SU-DHL-6 (cell line): ENCODE results near the gene AXIN1.

Experiments used
- H2AFZ ChIP-seq: fragments of 200-600 bp; sonication (generic); 2 replicates; pipeline ENCODE4 v1.6.1; 2014; ENCODE audit warnings: low read depth, mild to moderate bottlenecking, moderate library complexity, mixed read lengths, antibody characterized with exemption, low read length; ENCODE audit not compliant: severe bottlenecking
- H3F3A ChIP-seq: fragments of 200-600 bp; shearing (Covaris generic); 2 replicates; pipeline ENCODE4 v1.6.0; 2016; ENCODE audit warnings: antibody characterized with exemption, mild to moderate bottlenecking; ENCODE audit not compliant: insufficient read depth
- H3K27ac ChIP-seq: fragments of 200-600 bp; sonication (generic); 2 replicates; pipeline ENCODE4 v1.5.1; 2016; ENCODE audit warnings: low read depth, mild to moderate bottlenecking, low read length, moderate library complexity, mixed read lengths
- H3K27me3 ChIP-seq: fragments of 200-600 bp; sonication (generic), shearing (Covaris generic); 2 replicates; pipeline ENCODE4 v1.6.0; 2014; ENCODE audit warnings: mild to moderate bottlenecking, low read length
- H3K36me3 ChIP-seq: fragments of 200-600 bp; sonication (generic); 2 replicates; pipeline ENCODE4 v1.6.1; 2014; ENCODE audit warnings: mild to moderate bottlenecking, low read length, mixed read lengths
- H3K4me2 ChIP-seq: fragments of 300-600, 200-600 bp; shearing (Covaris generic), sonication (generic); 2 replicates; pipeline ENCODE4 v1.6.0; 2014; ENCODE audit warnings: low read length, low read depth, mild to moderate bottlenecking; ENCODE audit not compliant: poor library complexity, severe bottlenecking
- H3K4me3 ChIP-seq: fragments of 200-600 bp; sonication (generic); 2 replicates; pipeline ENCODE4 v1.5.1; 2014; ENCODE audit warnings: antibody characterized with exemption, low read length, mild to moderate bottlenecking, mixed read lengths; ENCODE audit not compliant: insufficient read depth, poor library complexity, severe bottlenecking
- H3K79me2 ChIP-seq: fragments of 200-600 bp; sonication (generic); 2 replicates; pipeline ENCODE4 v1.6.1; 2014; ENCODE audit warnings: mild to moderate bottlenecking, low read length, moderate library complexity; ENCODE audit not compliant: insufficient read depth
- H3K9ac ChIP-seq: fragments of 200-600 bp; sonication (generic); 2 replicates; pipeline ENCODE4 v1.7.0; 2014; ENCODE audit warnings: mild to moderate bottlenecking, low read length
- H3K9me2 ChIP-seq: fragments of 200-600 bp; sonication (generic); replicated peaks from 2 replicates; pipeline ENCODE4 v1.6.1; 2014; ENCODE audit warnings: low read length; ENCODE audit not compliant: insufficient read depth
- H3K9me3 ChIP-seq: fragments of 200-600 bp; sonication (generic); 2 replicates; pipeline ENCODE4 v1.6.1; 2014; ENCODE audit warnings: low read length, mixed read lengths; ENCODE audit not compliant: insufficient read depth
- H4K20me1 ChIP-seq: fragments of 200-600 bp; sonication (generic); 2 replicates; pipeline ENCODE4 v1.6.1; 2014; ENCODE audit warnings: low read depth, mild to moderate bottlenecking, antibody characterized with exemption, low read length, moderate library complexity, mixed read lengths
- EZH2phosphoT487 ChIP-seq: fragments of 200-600 bp; sonication (generic), shearing (Covaris generic); conservative IDR thresholded peaks from 2 replicates; pipeline ENCODE4 v1.6.1; 2018; ENCODE audit warnings: mild to moderate bottlenecking, antibody characterized with exemption, low read length, moderate library complexity, mixed read lengths
- TF ChIP-seq, protein P1 (sequence below): fragments of 200-600 bp; sonication (generic); IDR thresholded peaks from one replicate; pipeline ENCODE4 v1.5.1; 2017; ENCODE audit warnings: antibody characterized with exemption, mild to moderate bottlenecking, low read length, moderate library complexity; ENCODE audit not compliant: insufficient read depth, poor library complexity, severe bottlenecking

AXIN1 gene

DNA sequence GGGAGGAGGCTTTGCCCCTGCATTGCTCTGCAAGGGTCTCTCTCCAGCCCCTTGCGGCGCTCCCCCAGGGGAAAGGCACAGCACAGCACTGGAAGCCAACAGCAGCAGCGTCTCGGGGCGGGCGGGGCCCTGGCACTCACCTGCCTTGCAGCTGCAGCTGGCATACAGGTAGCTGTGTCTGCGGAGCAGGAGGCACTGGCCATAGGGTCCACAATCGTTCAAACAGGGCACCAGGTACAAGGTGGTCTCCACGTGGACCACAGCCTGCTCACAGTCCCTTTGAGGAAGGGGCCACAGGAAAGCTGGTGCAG is 22.0 kb upstream of the AXIN1 start:
- Histone ChIP-seq H3K79me2 (peaks cover 3% of the 10 kb centered on the region; the same call in 1 of the 2 replicates), H3K4me3 (no peak overlapping the region), H3K27me3 (no peaks in the 10 kb centered on the region), H4K20me1 (no peaks in the 10 kb centered on the region), H3F3A (0 out of 2 replicates have a peak, but pooled peaks cover 4% of the 10 kb centered on the region), H3K36me3 (no peaks in the 10 kb centered on the region), H3K27ac (no peak overlapping the region), H2AFZ (no peak overlapping the region), H3K9me2 (no peaks in the 10 kb centered on the region), H3K9me3 (no peaks in the 10 kb centered on the region), H3K4me2 (no peak overlapping the region), H3K9ac (no peak overlapping the region)
- no peak for TF ChIP-seq EZH2phosphoT487
- TF ChIP-seq, protein P1, sequence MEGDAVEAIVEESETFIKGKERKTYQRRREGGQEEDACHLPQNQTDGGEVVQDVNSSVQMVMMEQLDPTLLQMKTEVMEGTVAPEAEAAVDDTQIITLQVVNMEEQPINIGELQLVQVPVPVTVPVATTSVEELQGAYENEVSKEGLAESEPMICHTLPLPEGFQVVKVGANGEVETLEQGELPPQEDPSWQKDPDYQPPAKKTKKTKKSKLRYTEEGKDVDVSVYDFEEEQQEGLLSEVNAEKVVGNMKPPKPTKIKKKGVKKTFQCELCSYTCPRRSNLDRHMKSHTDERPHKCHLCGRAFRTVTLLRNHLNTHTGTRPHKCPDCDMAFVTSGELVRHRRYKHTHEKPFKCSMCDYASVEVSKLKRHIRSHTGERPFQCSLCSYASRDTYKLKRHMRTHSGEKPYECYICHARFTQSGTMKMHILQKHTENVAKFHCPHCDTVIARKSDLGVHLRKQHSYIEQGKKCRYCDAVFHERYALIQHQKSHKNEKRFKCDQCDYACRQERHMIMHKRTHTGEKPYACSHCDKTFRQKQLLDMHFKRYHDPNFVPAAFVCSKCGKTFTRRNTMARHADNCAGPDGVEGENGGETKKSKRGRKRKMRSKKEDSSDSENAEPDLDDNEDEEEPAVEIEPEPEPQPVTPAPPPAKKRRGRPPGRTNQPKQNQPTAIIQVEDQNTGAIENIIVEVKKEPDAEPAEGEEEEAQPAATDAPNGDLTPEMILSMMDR = no peak

DNA sequence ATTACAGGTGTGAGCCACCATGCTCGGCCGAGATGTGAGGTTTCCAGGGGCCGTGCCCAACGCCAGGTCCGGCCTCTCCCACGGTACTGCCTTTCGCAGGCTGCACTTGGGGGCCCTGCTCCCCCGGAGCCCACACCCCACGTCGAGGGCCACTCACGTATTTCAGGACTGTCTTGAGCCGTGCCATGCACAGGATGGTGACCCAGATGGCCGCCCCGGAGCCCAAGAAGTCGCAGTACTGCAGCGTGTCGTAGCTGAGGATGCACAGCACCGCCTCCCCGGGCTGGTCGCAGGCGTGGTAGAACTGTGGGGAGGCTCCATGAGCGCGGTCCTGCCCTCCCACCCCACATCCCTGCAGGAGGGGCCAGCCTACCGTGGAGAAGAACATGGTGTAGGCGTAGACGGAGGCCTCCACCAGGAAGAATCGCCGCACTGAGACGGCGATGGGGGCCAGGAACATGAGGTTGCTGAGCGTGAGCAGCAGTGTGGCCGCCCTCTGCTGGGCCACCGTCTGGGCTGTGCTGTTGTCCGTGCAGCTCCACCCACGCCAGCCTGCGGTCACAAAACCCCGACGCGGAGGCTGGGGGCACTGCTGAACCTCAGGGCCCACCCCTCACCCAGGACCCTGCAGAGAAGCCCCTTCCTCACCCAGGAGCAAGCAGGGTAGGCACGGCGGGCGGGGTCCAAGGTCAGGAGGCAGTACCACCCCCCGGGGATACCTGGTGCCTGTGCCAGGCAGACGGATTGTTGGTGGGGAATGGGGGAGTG is 21.5 kb upstream of the AXIN1 start:
- H3K9ac ChIP-seq = no peak overlapping the region

DNA sequence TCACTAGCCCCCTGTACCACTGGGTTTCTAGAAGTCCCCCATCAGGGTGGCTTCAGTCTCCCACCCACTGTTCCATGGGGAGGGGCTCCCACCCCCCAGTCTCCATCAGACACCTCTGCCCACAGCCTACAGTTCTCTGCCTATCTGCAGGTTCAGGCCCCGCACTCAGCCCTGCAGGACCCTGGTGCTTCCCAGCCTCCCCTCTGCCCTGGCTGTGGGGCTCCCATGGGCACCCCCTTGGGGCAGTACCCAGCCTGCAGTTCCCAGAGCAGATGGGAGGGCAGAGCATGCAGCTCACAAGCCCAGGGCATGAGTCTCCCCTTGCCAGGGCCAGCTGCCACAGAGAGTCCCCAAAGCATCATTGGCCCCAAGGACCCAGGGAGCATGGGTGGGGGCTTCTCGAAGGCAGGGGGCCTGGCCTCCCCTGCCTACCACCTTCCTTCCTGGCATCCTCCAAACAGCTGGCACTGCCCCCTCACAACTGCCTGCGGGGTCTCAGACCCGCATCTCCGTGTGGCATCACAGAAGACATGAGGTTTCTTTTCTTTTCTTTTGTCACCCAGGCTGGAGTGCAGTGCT is 20.6 kb upstream of the AXIN1 start:
- no peaks in the 10 kb centered on the region for H3K36me3 ChIP-seq
- H3K4me2 ChIP-seq = no peak overlapping the region
- no peak for TF ChIP-seq EZH2phosphoT487
- TF ChIP-seq, protein P1 = no peak
- H3K27ac ChIP-seq = no peak overlapping the region
- H4K20me1 ChIP-seq = no peaks in the 10 kb centered on the region
- H3K9me2 ChIP-seq = no peaks in the 10 kb centered on the region
- no peak overlapping the region for H3K9ac ChIP-seq
- H3K27me3 ChIP-seq = no peaks in the 10 kb centered on the region
- H3F3A ChIP-seq = 0 out of 2 replicates have a peak, but pooled peaks cover 4% of the 10 kb centered on the region
- H3K79me2 ChIP-seq = no peaks in the 10 kb centered on the region
- H3K4me3 ChIP-seq = no peak overlapping the region
- H2AFZ ChIP-seq = no peak overlapping the region
- no peaks in the 10 kb centered on the region for H3K9me3 ChIP-seq

More for the DNA sequence above, 21.5 kb upstream of the AXIN1 start:
- Histone ChIP-seq H3K4me3 (no peak overlapping the region), H4K20me1 (no peaks in the 10 kb centered on the region), H2AFZ (no peak overlapping the region), H3K36me3 (no peaks in the 10 kb centered on the region), H3K9me3 (no peaks in the 10 kb centered on the region), H3K9me2 (no peaks in the 10 kb centered on the region), H3K79me2 (no peaks in the 10 kb centered on the region), H3K27ac (no peak overlapping the region), H3K4me2 (no peak overlapping the region), H3K27me3 (no peaks in the 10 kb centered on the region), H3F3A (0 out of 2 replicates have a peak, but pooled peaks cover 4% of the 10 kb centered on the region)
- TF ChIP-seq EZH2phosphoT487 = no peak
- TF ChIP-seq, protein P1 = no peak
